ENCODE data around the gene MIGA1. TPM values are rescaled to one million over a fixed set of nuclear protein-coding genes. Genes with fewer than 3 reads are reported as not detected.

MIGA1 gene
- total and polyA plus RNA-seq, 9 of the 15 experiments (the other 6 are each of a cell fraction or from before 2014, with no cell fraction given): 1.6 to 5.1 (median 2.9) TPM

GRCh38 chr1:77762072-77762476 lies 17.4 kb upstream of the MIGA1 start (continued):
- TF ChIP-seq, protein P1, sequence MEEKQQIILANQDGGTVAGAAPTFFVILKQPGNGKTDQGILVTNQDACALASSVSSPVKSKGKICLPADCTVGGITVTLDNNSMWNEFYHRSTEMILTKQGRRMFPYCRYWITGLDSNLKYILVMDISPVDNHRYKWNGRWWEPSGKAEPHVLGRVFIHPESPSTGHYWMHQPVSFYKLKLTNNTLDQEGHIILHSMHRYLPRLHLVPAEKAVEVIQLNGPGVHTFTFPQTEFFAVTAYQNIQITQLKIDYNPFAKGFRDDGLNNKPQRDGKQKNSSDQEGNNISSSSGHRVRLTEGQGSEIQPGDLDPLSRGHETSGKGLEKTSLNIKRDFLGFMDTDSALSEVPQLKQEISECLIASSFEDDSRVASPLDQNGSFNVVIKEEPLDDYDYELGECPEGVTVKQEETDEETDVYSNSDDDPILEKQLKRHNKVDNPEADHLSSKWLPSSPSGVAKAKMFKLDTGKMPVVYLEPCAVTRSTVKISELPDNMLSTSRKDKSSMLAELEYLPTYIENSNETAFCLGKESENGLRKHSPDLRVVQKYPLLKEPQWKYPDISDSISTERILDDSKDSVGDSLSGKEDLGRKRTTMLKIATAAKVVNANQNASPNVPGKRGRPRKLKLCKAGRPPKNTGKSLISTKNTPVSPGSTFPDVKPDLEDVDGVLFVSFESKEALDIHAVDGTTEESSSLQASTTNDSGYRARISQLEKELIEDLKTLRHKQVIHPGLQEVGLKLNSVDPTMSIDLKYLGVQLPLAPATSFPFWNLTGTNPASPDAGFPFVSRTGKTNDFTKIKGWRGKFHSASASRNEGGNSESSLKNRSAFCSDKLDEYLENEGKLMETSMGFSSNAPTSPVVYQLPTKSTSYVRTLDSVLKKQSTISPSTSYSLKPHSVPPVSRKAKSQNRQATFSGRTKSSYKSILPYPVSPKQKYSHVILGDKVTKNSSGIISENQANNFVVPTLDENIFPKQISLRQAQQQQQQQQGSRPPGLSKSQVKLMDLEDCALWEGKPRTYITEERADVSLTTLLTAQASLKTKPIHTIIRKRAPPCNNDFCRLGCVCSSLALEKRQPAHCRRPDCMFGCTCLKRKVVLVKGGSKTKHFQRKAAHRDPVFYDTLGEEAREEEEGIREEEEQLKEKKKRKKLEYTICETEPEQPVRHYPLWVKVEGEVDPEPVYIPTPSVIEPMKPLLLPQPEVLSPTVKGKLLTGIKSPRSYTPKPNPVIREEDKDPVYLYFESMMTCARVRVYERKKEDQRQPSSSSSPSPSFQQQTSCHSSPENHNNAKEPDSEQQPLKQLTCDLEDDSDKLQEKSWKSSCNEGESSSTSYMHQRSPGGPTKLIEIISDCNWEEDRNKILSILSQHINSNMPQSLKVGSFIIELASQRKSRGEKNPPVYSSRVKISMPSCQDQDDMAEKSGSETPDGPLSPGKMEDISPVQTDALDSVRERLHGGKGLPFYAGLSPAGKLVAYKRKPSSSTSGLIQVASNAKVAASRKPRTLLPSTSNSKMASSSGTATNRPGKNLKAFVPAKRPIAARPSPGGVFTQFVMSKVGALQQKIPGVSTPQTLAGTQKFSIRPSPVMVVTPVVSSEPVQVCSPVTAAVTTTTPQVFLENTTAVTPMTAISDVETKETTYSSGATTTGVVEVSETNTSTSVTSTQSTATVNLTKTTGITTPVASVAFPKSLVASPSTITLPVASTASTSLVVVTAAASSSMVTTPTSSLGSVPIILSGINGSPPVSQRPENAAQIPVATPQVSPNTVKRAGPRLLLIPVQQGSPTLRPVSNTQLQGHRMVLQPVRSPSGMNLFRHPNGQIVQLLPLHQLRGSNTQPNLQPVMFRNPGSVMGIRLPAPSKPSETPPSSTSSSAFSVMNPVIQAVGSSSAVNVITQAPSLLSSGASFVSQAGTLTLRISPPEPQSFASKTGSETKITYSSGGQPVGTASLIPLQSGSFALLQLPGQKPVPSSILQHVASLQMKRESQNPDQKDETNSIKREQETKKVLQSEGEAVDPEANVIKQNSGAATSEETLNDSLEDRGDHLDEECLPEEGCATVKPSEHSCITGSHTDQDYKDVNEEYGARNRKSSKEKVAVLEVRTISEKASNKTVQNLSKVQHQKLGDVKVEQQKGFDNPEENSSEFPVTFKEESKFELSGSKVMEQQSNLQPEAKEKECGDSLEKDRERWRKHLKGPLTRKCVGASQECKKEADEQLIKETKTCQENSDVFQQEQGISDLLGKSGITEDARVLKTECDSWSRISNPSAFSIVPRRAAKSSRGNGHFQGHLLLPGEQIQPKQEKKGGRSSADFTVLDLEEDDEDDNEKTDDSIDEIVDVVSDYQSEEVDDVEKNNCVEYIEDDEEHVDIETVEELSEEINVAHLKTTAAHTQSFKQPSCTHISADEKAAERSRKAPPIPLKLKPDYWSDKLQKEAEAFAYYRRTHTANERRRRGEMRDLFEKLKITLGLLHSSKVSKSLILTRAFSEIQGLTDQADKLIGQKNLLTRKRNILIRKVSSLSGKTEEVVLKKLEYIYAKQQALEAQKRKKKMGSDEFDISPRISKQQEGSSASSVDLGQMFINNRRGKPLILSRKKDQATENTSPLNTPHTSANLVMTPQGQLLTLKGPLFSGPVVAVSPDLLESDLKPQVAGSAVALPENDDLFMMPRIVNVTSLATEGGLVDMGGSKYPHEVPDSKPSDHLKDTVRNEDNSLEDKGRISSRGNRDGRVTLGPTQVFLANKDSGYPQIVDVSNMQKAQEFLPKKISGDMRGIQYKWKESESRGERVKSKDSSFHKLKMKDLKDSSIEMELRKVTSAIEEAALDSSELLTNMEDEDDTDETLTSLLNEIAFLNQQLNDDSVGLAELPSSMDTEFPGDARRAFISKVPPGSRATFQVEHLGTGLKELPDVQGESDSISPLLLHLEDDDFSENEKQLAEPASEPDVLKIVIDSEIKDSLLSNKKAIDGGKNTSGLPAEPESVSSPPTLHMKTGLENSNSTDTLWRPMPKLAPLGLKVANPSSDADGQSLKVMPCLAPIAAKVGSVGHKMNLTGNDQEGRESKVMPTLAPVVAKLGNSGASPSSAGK (IDR thresholded peaks at IDR 0.05): no peak
- TF ChIP-seq ZNF311 (CRISPR knock-in tag; IDR thresholded peaks at IDR 0.05): no peak
- no peak for TF ChIP-seq ERF (CRISPR knock-in tag; IDR thresholded peaks at IDR 0.05)
- no peak for TF ChIP-seq ZNF764 (CRISPR knock-in tag; IDR thresholded peaks at IDR 0.05; ENCODE audit: low read depth)
- no peak for TF ChIP-seq NEUROD1 (IDR thresholded peaks at IDR 0.05; ENCODE audit: borderline replicate concordance, low read depth, low read length, partially characterized antibody)
- no peak for TF ChIP-seq SREBF1 (IDR thresholded peaks at IDR 0.05; ENCODE audit: borderline replicate concordance, low read depth, low read length)
- TF ChIP-seq, protein P2, sequence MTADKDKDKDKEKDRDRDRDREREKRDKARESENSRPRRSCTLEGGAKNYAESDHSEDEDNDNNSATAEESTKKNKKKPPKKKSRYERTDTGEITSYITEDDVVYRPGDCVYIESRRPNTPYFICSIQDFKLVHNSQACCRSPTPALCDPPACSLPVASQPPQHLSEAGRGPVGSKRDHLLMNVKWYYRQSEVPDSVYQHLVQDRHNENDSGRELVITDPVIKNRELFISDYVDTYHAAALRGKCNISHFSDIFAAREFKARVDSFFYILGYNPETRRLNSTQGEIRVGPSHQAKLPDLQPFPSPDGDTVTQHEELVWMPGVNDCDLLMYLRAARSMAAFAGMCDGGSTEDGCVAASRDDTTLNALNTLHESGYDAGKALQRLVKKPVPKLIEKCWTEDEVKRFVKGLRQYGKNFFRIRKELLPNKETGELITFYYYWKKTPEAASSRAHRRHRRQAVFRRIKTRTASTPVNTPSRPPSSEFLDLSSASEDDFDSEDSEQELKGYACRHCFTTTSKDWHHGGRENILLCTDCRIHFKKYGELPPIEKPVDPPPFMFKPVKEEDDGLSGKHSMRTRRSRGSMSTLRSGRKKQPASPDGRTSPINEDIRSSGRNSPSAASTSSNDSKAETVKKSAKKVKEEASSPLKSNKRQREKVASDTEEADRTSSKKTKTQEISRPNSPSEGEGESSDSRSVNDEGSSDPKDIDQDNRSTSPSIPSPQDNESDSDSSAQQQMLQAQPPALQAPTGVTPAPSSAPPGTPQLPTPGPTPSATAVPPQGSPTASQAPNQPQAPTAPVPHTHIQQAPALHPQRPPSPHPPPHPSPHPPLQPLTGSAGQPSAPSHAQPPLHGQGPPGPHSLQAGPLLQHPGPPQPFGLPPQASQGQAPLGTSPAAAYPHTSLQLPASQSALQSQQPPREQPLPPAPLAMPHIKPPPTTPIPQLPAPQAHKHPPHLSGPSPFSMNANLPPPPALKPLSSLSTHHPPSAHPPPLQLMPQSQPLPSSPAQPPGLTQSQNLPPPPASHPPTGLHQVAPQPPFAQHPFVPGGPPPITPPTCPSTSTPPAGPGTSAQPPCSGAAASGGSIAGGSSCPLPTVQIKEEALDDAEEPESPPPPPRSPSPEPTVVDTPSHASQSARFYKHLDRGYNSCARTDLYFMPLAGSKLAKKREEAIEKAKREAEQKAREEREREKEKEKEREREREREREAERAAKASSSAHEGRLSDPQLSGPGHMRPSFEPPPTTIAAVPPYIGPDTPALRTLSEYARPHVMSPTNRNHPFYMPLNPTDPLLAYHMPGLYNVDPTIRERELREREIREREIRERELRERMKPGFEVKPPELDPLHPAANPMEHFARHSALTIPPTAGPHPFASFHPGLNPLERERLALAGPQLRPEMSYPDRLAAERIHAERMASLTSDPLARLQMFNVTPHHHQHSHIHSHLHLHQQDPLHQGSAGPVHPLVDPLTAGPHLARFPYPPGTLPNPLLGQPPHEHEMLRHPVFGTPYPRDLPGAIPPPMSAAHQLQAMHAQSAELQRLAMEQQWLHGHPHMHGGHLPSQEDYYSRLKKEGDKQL (CRISPR knock-in tag; IDR thresholded peaks at IDR 0.05; ENCODE audit: borderline replicate concordance): no peak
- TF ChIP-seq CREB5 (CRISPR knock-in tag; IDR thresholded peaks at IDR 0.05): no peak
- peak in 1 of 2 experiments; percentile 51; a peak in 2 of 4 replicates for TF ChIP-seq FOXA3 (CRISPR knock-in tag; conservative IDR thresholded peaks at IDR 0.05 in 1 of 2, IDR thresholded peaks at IDR 0.05 in 1 of 2)

Measured in K562 (cell line).